B cell (primary cell): ENCODE data around the gene GFI1. TPM values are rescaled to one million over a fixed set of nuclear protein-coding genes. Genes with fewer than 3 reads are reported as not detected.
"Not testable (repeated sequence)": the region's sequence is repeated elsewhere in the genome, so short reads cannot be mapped to it uniquely, and the experiment has no call there.

Experiments
- ATAC-seq: fragments of 200-7000 bp; cut with Tn5 transposase; one replicate; pipeline ENCODE4 v1.10.0; 2021; ENCODE audit warnings: low read depth, mild to moderate bottlenecking, moderate number of reproducible peaks, moderate library complexity
- CTCF ChIA-PET: fragments of 350-600 bp; sonication (Branson Sonifier 250); formaldehyde crosslinking; loops from one replicate; lab custom pipeline; 2021; ENCODE audit warnings: antibody characterized with exemption, inconsistent platforms; lab: Charles Lee
- POLR2A ChIA-PET: fragments of 350-600 bp; sonication (Branson Sonifier 250); formaldehyde crosslinking; loops from one replicate; lab custom pipeline; 2021; ENCODE audit warnings: antibody characterized with exemption; lab: Charles Lee
- DNase-seq: peaks from one replicate; pipeline ENCODE4 v3.0.0; 2013
- H2AFZ ChIP-seq: 2 replicates; pipeline ENCODE4 v1.6.1; 2012; ENCODE audit warnings: mild to moderate bottlenecking, low read depth, low read length; ENCODE audit not compliant: insufficient read depth, poor library complexity, severe bottlenecking
- H3K27ac ChIP-seq, 2 donors: 1 replicate in 1 of 2; 2 replicates in 1 of 2; pipeline ENCODE4 v1.5.1; 2012 to 2013; ENCODE audit warnings: low read length in 2 of 2, mild to moderate bottlenecking in 2 of 2, moderate library complexity in 1 of 2
- H3K27me3 ChIP-seq, 4 experiments: fragments of 200-600 bp in 1 of 4; sonication (generic) in 1 of 4; replicated peaks in 1 of 4; 1 replicate in 2 of 4; 2 replicates in 2 of 4; pipeline versions ENCODE4 v1.6.1 to v1.7.0; 2013 to 2016; ENCODE audit warnings: low read length in 3 of 4, mild to moderate bottlenecking in 2 of 4, mixed read lengths in 1 of 4, moderate library complexity in 1 of 4; ENCODE audit not compliant: insufficient read depth in 4 of 4, control insufficient read depth in 3 of 4; ENCODE audit errors: control extremely low read depth in 1 of 4
- H3K36me3 ChIP-seq, 2 experiments: replicated peaks in 1 of 2; 1 replicate in 1 of 2; 2 replicates in 1 of 2; pipeline versions ENCODE4 v1.6.1 to v1.7.1; 2013; ENCODE audit warnings: low read length in 1 of 2; ENCODE audit not compliant: insufficient read depth in 2 of 2, control insufficient read depth in 1 of 2; ENCODE audit errors: control extremely low read depth in 1 of 2, extremely low read depth in 1 of 2
- H3K4me1 ChIP-seq, 2 donors: fragments of 200-600 bp in 1 of 2; sonication (generic) in 1 of 2; 1 replicate in 1 of 2; 2 replicates in 1 of 2; pipeline versions ENCODE4 v1.5.1 to v1.6.1; 2013 to 2017; ENCODE audit warnings: low read length in 2 of 2; ENCODE audit not compliant: control insufficient read depth in 2 of 2, insufficient read depth in 2 of 2
- H3K4me2 ChIP-seq: replicated peaks from 2 replicates; pipeline ENCODE3; 2012; ENCODE audit warnings: mild to moderate bottlenecking, low read depth, low read length; ENCODE audit not compliant: poor library complexity, severe bottlenecking
- H3K4me3 ChIP-seq, 5 experiments: fragments of 200-600 bp in 1 of 5; sonication (generic) in 1 of 5; 1 replicate in 3 of 5; 2 replicates in 2 of 5; pipeline versions ENCODE4 v1.5.1 to v1.7.0; 2011 to 2016; ENCODE audit warnings: low read length in 4 of 5, mild to moderate bottlenecking in 4 of 5, low read depth in 2 of 5, control low read depth in 1 of 5, moderate library complexity in 1 of 5; ENCODE audit not compliant: insufficient read depth in 1 of 5; ENCODE audit errors: control extremely low read depth in 1 of 5, extremely low read depth in 1 of 5
- H3K79me2 ChIP-seq: fragments of 200-600 bp; sonication (generic); one replicate; pipeline ENCODE4 v1.6.0; 2016; ENCODE audit warnings: low read length; ENCODE audit not compliant: control insufficient read depth, insufficient read depth
- H3K9ac ChIP-seq: fragments of 200-600 bp; sonication (generic); 2 replicates; pipeline ENCODE4 v1.6.1; 2017; ENCODE audit warnings: mild to moderate bottlenecking, low read length, moderate library complexity
- H3K9me3 ChIP-seq, 3 donors: one replicate each; pipeline versions ENCODE4 v1.6.1 to v1.7.1; 2013; ENCODE audit warnings: low read length in 2 of 3; ENCODE audit not compliant: control insufficient read depth in 2 of 3, insufficient read depth in 1 of 3; ENCODE audit errors: control extremely low read depth in 1 of 3
- H4K20me1 ChIP-seq: 2 replicates; pipeline ENCODE4 v1.6.0; 2012; ENCODE audit warnings: mild to moderate bottlenecking, low read length; ENCODE audit not compliant: insufficient read depth, control insufficient read depth, poor library complexity, severe bottlenecking
- H3K27ac Mint-ChIP-seq: one replicate; pipeline ENCODE4 v1.8.0; 2021; ENCODE audit warnings: mixed read lengths
- H3K27me3 Mint-ChIP-seq: one replicate; pipeline ENCODE4 v1.8.0; 2021; ENCODE audit warnings: mixed read lengths
- H3K4me1 Mint-ChIP-seq: one replicate; pipeline ENCODE4 v1.8.0; 2021; ENCODE audit warnings: mixed read lengths
- H3K4me3 Mint-ChIP-seq: one replicate; pipeline ENCODE4 v1.8.0; 2021; ENCODE audit warnings: mixed read lengths
- H3K9me3 Mint-ChIP-seq: one replicate; pipeline ENCODE4 v1.8.0; 2022; ENCODE audit warnings: mixed read lengths; ENCODE audit not compliant: insufficient read depth
- CTCF ChIP-seq: fragments of 200-600 bp; IDR thresholded peaks from one replicate; pipeline ENCODE4 v1.8.0; 2022; ENCODE audit warnings: antibody characterized with exemption, mild to moderate bottlenecking
- EZH2 ChIP-seq: IDR thresholded peaks from 2 replicates; pipeline ENCODE4 v1.6.1; 2012; ENCODE audit warnings: borderline replicate concordance, low read depth, mild to moderate bottlenecking, moderate library complexity, low read length; ENCODE audit not compliant: insufficient read depth, poor library complexity, severe bottlenecking
- WGBS: methylation state at CpG from one replicate; pipeline ENCODE4 v1.1.5; 2013; ENCODE audit warnings: missing lambda C conversion rate; ENCODE audit not compliant: insufficient coverage; 5-methylcytosine and 5-hydroxymethylcytosine counted together
- intact Hi-C: fragments of 100-400 bp; cut with micrococcal nuclease; formaldehyde crosslinking; loops from one replicate; pipeline ENCODE4 v1.10.0; 2022
- polyA plus RNA-seq: library from polyadenylated mRNA; depleted of rRNA; stranded (reverse); fragments of >200 nt; gene quantifications from 2 replicates; pipeline ENCODE4 v1.2.3, GENCODE V29; 2012
- total RNA-seq, 2 donors: library from RNA; stranded (reverse); fragments of 120-200 nt in 1 of 2; gene quantifications; 1 replicate in 1 of 2; 2 replicates in 1 of 2; pipeline versions ENCODE4 v1.2.3 to v1.2.4, GENCODE V29; 2013 to 2022

Gene GFI1
- total and polyA plus RNA-seq, 2 donors (not counting 1 experiment from before 2014, with no cell fraction given), result 0.76 to 1.2 TPM

- no peaks in the 10 kb centered on the region for H3K27me3 ChIP-seq
- CTCF ChIA-PET, result no interaction called here
- no peaks in the 10 kb centered on the region for H3K9me3 Mint-ChIP-seq
- no peak for DNase-seq
- no peaks in the 10 kb centered on the region for H4K20me1 ChIP-seq
- POLR2A ChIA-PET, result no interaction called here
- H3K9ac ChIP-seq, result no peak overlapping the region
- no peak overlapping the region for H3K27ac ChIP-seq
- no peak for ATAC-seq
- H3K4me3 ChIP-seq, result no peak overlapping the region
- no peaks in the 10 kb centered on the region for H3K36me3 ChIP-seq
- intact Hi-C loops, result no loop called here
- no peaks in the 10 kb centered on the region for H3K79me2 ChIP-seq
- no peak overlapping the region for H3K4me3 Mint-ChIP-seq
- WGBS, result 100% methylated on average over 7 of the region's 9 CpGs
- TF ChIP-seq CTCF, result no peak
- TF ChIP-seq EZH2, result no peak
- H3K4me1 ChIP-seq, result no peaks in the 10 kb centered on the region
- no peaks in the 10 kb centered on the region for H3K4me1 Mint-ChIP-seq
- H3K9me3 ChIP-seq, result peaks cover 0 to 8% (median 0%) of the 10 kb centered on the region in 3 donors
- no peak overlapping the region for H2AFZ ChIP-seq
- no peaks in the 10 kb centered on the region for H3K27me3 Mint-ChIP-seq
- H3K27ac Mint-ChIP-seq, result no peak overlapping the region
- H3K4me2 ChIP-seq, result no peak overlapping the region
Observed at GRCh38 chr1:92441316-92441696, 45.4 kb downstream of the GFI1 start.

GRCh38 chr1:92439291-92439690 lies 47.4 kb downstream of the GFI1 start:
- intact Hi-C loops, result no loop called here
- Histone ChIP-seq H3K9me3 (peaks cover 0 to 12% (median 1%) of the 10 kb centered on the region in 3 donors), H3K36me3 (no peaks in the 10 kb centered on the region), H4K20me1 (no peaks in the 10 kb centered on the region), H3K27ac (no peak overlapping the region), H3K4me2 (no peak overlapping the region), H3K79me2 (no peaks in the 10 kb centered on the region), H3K4me1 (no peaks in the 10 kb centered on the region), H3K27me3 (peaks cover 0 to 2% (median 0%) of the 10 kb centered on the region in 4 experiments), H3K9ac (no peak overlapping the region), H3K4me3 (no peak overlapping the region), H2AFZ (no peak overlapping the region)
- TF ChIP-seq CTCF (no peak), EZH2 (no peak)
- no peaks in the 10 kb centered on the region for H3K4me1 Mint-ChIP-seq
- ChIA-PET POLR2A (no interaction called here), CTCF (no interaction called here)
- no peaks in the 10 kb centered on the region for H3K9me3 Mint-ChIP-seq
- ATAC-seq (no peak), DNase-seq (no peak)
- H3K27me3 Mint-ChIP-seq, result no peaks in the 10 kb centered on the region
- WGBS, result no CpG with 5 or more reads among the region's 1 CpG
- no peak overlapping the region for H3K27ac Mint-ChIP-seq
- H3K4me3 Mint-ChIP-seq, result no peak overlapping the region

- CTCF ChIA-PET, H3K27ac ChIP-seq, H4K20me1 ChIP-seq, H3K4me1 Mint-ChIP-seq, H2AFZ ChIP-seq, ATAC-seq, H3K4me2 ChIP-seq, H3K27me3 ChIP-seq, POLR2A ChIA-PET, H3K4me1 ChIP-seq, DNase-seq, H3K27me3 Mint-ChIP-seq, H3K9ac ChIP-seq, H3K79me2 ChIP-seq, H3K36me3 ChIP-seq, H3K4me3 ChIP-seq, H3K4me3 Mint-ChIP-seq, intact Hi-C loops, H3K9me3 Mint-ChIP-seq, H3K27ac Mint-ChIP-seq: not testable (repeated sequence)
- H3K9me3 ChIP-seq, result peaks cover 0 to 12% (median 2%) of the 10 kb centered on the region in 3 donors
- WGBS, result no CpG with 5 or more reads among the region's 1 CpG
Observed at GRCh38 chr1:92434572-92434971, 52.2 kb downstream of the GFI1 start.
